ENCODE measurements around the gene SSUH2.
"Not testable (repeated sequence)": the region's sequence is repeated elsewhere in the genome, so short reads cannot be mapped to it uniquely, and the experiment has no call there.

SSUH2 gene

DNA sequence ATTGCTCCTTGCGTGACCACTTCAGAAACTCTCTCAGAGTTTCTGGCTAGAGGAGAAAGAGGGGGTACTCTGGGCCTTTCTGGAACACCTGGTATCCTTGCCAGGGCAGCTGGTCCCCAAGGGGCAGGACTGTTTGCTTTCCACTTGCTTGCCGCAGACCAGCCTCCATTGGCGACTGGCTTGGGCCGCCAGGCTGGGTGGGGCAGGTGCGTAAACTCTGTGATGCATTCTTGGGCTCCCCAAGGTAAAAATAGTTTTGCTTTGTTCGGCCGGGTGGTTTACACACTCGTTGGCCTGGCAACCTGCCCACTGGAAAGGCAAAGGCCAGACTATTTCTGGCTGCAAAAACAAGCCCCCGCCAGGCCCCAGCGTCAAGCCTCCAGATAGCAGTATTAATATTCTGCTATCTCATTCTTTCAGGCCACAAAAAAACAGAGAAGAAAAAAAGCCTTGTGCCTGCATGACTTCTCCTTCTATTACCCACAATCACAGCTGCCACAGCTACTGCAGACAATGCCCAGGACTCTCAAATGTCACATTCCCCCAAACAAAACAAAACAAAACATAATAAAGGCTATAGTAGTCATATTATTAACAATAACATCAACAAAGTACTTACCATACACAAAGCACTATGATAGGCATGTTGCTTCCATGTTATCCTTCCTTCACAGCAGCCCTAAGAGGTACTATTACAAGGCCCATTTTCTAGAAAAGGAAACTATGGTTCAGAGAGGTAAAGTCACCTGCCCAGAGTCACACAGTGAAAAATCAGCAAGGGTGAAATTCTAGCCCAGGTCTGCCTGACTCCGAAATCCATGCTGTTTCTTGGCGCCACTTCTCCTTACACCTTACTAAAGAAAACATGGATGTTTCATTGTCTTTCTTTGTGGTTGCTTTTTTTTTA, 14.0 kb upstream of the SSUH2 start:
- no peak for DNase-seq

DNA sequence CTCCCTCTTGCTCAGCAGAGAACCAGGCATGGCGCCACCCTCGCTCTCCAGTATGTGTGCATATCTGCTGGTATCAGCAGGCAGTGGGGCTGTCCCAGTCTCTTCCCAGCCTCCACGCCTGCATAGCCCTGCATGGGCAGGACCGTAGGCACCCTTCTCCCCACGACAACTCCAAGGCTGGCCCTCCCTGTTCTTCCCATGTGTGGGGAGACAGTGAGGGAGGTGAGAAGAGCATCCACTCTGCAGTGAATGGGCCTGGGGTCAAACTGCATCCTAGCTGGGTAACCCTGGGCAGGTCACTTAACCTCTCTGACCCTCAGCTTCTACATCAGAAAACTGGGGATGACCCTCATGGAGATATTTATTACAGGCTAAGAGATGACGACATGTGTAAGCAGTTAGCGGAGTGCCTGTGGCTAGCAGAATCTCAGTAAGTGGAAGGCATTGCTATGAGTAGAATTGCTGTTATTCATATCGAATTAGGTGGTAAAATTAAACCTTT, 13.3 kb upstream of the SSUH2 start:
- DNase-seq = no peak

DNA sequence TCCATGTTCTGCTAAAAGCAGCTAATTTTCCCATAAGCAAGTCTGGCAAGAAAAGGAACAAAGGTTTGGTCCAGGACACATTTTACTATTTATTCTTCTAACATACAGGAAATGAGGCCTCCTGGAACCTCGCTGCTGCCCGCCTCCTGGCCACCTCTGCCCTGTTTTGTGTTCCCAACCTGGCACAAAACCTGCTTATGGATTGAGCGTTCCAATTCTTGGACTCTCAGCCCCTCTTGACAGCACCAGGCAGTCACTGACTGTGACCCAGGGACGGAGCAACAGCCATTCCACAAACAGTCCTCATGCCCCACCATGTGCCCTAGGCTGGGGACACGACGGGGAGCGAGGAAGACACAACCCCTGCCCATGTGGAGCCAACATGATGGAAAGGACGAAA, 11.6 kb upstream of the SSUH2 start:
- DNase-seq = no peak

DNA sequence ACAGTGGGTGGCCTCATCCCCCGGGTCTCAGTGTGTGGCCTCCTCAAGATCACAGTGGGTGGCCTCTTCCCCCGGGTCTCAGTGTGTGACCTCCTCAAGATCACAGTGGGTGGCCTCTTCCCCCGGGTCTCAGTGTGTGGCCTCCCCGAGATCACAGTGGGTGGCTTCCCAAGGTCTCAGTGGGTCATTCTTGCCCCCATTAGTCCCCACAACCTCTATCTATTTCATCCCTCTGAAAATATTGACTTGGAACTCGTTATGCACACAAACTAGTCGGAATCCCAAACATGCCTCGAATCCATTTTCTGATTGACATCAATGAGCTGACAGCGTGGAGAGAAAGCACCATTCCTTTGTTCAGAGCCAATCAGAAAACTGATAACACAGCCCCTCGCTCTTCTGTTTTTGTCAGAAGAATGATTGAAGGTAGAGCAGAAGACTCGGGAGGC, 10.8 kb upstream of the SSUH2 start:
- no peak for DNase-seq

DNA sequence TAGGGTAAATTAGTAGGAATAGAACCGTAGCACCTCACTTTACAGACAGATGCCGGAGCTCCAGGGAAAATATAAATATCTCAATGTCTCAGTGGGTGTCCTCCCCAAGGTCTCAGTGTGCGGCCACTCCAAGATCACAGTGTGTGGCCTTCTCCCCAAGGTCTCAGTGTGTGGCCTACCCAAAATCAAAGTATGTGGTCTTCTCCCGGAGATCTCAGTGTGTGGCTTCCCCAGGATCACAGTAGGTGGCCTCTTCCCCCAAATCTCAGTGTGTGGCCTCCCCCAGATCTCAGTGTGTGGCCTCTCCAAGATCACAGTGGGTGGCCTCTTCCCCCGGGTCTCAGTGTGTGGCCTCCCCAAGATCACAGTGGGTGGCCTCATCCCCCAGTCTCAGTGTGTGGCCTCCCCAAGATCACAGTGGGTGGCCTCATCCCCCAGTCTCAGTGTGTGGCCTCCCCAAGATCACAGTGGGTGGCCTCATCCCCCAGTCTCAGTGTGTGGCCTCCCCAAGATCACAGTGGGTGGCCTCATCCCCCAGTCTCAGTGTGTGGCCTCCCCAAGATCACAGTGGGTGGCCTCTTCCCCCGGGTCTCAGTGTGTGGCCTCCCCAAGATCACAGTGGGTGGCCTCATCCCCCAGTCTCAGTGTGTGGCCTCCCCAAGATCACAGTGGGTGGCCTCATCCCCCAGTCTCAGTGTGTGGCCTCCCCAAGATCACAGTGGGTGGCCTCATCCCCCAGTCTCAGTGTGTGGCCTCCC, 10.2 kb upstream of the SSUH2 start:
- not testable (repeated sequence) for DNase-seq

DNA sequence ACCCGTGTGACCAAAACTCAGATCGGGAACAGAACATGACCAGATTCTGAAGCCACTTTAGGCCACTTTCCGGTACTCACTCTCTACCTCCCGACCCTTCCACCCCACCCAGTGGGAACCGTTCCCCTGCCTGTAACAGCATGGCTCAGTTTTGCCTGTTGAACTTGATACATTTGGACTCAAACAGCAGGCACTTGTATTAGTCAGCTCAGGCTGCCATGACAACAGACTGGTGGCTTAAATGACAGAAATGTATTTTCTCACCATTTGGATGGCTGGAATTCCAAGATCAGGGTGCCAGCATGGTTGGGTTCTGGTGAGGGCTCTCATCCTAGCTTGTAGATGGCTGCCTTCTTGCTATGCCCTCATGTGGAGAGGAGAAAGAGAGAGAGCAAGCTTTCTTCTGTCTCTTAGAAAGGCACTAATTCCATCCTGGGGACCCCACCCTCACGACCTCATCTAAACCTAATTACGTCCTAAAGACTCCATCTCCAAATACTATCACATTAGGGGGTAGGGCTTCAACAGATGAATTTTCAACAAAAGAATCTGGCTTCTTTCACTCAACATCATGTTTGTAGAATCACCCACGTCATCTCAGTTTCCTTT, 9.3 kb upstream of the SSUH2 start:
- DNase-seq = no peak

DNA sequence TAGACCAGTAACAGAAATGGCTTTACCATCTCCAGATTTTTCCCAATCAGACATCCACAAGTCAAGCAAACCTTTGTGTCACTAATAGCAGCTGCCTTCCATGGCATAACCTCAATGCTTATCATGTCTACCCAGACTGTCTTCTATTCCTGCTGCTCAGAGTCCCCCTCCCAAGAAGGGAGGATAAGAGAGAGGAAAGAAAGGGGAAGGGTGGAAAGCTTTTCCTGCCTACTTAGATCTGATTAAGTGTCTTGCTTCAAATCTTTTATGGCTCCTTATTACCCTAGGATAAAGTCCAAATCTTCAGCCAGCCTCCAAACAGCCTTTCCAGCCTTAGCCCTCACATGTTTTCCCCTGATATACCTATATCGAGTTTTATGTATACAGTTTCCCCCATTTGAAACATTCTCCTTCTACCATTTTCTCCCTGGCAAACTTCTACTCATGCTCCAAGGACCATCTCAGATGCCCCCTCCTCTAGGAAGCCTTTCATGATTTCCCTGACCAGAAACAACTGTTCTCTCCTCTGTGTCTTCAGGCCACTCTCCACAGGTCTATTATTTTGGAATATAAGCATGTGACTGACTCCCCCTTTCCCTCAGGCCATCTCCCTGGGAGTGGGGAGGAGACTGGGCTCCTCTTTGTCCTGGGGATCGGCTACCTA, 7.9 kb upstream of the SSUH2 start:
- no peak for DNase-seq

DNA sequence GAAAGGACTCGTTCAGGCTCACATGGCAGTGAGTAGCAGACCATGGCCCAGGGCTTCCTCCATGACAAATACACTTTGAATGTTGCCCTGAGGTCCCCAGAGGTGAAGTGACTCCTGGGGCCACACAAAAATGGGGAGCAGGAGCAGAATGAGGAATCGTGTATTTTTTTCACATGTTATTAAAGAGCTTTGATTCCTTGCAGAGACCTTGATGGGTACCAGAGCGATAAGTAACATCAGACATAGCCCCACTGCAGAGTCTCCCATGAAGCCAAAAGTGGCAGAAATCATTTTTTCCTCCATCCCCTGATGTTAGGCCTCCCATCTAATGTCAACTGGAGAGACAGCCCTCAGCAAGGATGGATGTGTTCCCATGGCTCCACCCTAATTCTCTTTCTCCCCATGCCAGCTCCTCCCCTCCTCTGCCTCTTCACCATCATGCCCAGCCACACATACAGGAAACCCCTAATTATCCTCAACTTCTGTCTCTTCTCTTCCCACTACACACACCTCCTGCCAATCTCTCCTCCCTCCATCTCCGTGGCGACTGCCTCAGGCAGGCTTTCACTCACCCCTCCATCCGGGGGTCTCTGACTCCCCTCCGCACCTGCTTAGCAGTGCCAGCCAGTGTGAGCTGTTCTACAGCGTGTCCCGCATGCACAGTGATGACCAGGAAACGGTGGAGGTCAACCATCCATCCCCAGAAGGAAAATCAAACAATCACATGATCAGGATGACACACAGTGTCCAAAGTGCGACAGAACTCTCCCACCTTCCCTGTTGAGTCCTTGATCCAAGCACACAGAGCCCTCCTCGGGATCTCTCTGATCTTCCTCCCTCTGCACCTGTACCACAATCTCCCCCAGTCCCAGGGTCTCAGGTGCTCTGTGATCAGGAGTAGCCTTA, 7.1 kb upstream of the SSUH2 start:
- DNase-seq = no peak

DNA sequence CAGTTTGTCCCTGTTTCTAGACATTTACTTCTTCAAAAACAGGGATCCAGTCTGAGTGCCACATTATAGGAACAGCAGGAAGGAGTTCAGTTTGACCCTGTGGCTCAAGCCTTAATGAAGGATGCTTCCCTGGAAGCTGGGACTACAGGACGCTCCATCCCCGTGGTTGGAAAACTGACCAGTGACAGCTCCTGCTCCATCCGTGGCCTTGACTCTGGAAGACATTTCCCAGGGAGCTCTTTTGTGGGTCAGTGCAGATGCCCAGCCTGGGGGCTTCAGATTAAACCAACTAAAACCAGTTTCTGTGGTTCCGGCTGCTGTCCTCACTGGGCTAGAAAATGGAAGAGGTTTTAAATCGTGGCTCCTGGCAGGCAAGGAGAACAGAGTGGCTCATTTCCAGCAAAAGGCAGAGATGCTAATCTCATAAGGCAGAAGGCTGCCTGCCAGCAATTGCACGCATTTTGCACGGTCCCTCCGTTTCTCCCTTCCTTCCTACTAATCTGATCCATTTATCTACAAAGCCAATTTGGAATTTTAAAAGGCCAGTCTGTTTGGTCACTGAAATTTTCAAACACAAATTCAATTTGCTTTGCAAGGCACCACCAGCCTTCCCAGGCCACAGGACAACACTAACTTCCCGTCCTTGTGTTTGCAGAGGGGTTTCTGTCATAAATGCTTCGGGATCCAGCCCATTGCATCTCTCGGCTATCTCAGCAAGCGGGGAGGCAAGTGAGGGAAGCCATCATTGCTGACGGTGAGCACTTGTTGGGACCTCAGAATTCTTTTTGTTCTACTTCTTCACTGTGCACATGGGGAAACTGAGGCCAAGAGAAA, 6.2 kb upstream of the SSUH2 start:
- no peak for DNase-seq

DNA sequence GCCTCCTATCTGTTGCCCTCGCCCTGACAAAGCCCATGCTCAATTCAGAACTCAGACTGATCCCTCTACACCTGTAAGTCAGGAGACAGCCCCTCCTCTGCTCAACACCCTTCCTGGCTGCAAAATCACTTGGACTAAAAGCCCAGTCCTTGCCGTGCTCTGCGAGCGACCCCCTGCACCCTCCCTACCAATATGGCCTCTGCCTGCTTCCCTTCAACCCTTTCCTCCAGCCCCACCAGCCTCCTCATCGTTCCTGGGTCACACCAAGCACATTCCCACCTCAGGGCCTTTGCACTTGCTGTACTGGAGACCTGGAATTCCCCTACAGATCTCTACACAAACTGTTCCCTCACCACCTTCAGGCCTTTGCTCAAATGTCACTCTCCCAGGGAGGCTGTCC, 5.2 kb upstream of the SSUH2 start:
- DNase-seq = no peak

DNA sequence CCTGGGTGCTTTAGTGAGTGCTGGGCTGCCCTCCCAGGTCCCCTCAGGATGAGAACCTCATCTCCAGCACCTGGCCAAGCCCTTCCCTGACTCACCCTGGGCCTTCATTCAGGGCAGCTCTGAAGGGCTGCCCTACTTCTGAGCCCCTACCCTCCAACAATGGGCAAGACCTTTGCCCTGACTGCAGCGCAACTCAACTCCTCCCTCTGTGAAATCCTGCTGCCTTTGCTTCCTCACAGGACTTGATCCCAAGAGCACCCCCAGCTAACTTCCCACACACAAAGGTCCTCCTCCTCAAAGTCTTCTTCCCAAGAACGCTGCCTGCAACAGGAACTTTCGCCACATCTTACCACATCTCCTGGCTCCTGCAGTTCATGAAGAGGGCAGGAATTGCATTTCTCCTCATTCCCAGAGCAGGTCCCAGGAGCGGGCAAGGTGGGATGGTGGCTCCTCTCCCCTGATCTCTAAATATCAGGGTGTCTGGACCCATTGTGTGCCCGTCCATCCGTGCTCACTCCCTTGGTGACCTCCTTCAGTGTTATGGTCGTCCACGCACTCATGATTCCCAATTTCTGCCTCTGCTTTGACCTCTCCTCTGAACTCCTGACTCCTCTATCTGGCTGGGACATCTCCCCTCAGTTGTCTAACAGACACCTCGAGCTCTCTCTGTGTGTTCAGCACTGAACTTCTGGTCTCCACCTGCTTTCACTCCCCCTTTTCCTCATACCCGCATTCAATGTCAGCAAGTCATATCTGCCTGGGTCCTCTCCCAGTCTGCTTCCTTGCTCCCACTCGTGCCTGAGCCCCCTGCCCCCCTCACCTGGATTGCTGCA, 4.5 kb upstream of the SSUH2 start:
- no peak for DNase-seq

DNA sequence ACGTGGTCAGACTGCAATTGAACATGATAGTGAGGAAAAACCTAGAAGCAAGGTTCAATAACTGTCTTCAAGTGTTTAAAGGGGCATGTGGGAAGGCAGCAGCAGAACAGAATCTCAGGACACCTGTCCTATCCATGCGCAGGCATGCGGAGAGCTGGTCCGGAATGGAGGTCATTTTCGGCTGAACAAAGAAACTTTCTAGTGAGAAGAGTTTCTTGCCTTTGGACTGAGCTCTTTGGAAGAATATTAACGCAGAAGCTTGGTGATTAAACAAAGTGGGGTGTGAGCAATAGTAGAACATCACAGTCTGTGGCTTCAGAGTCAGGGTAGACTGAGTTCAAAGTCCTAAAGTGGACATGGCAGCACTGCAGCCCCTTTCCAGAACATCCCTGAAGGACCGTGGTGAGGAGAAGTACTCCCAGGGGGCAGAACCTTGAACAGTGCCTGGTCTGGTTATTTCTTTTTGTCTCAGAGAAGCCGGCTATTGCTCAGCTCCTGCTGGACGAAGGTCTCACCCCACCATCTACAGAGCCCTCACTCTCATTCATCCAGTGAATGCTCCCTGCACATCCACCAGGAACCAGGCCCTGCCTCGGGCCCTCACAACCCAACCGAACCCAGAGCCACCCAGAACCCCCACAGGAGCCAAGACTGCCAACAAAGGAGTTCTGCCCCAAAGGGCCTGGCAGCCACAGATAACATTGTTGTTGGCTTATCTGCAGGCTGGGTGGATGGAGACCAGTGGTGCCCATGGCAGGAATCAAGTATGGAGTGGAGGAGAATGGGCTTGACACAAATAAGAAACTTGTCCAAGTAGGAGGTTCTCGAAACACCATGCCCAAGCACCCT, 2.8 kb upstream of the SSUH2 start:
- DNase-seq = no peak

DNA sequence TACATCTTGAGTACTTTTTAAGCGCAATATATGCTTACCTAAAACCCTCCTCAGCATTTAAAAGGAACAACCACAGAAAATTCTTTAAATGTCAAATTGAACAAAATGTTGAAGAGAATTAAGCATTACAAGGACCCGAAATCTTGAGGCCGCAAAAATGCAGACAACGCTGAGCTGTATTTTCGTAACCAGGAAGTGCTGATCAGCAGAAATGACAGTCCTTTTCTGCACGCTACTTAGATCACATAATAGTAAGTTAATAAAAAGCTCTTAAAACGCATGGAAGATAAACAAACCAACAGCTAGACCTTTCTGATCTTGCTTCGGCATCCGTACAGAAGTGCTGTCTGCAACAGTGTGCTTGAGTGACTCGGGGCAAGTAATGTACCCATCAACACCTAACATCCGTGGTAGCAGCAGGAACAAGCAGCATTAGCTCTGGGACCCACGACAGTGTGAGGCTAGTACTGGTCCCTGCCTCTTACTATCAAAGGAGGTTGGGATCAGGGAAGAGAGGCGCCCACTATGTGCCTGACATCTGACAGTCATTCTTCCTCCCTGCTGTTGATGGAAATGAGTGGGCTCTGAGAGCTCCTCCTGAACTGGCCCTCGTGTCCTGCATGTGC, 1.8 kb upstream of the SSUH2 start:
- DNase-seq = no peak

DNA sequence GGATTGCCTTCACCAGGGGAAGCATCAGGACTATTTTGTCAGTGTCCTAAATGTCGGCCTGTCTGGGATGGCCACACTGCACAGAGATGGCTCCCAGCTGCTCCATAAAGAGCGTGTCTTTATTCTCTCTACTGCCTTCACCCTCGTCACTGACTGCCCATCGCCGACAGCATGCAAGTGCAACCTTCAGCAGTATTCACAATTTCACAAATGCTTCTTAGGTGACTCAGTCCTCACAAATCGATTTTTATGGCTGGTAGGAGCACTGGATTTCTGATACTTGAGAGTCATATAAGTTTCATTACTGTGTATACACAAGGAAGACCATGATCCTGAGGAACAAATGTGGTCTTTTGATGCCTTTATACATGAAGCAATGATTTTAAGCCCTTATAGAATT, 1.1 kb upstream of the SSUH2 start:
- DNase-seq = no peak

DNA sequence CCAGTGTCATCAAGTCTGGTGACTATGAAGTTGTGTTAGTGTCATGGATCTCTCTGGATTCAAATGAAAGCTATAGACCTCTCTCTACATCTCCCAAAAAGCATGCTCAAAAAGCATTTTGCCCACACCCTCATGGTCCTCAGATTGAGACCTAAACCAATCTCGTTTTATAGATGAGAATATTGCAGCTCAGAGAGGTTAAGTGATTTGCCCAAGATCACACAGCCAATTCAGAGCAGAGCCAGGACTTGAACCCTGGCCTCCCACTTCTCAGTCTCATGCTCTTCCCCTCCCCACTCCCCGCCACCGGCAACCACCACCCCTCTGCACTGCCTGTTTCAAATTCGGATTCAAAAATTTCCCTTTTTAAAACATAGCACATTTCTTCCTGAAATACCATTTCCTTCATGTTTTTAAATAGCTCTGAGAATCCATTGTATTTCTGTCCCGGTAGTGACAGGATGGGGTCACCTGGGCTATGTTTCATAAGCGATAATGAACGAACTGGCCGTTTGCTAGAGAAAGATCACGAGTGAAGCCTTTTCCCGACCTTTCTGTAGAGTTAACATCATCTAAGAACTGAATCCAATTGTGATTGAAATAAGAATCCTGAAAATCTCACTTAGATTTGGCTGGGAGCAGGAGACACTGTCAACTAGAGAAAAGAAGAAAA, 769 bp downstream of the SSUH2 start:
- DNase-seq = no peak

DNA sequence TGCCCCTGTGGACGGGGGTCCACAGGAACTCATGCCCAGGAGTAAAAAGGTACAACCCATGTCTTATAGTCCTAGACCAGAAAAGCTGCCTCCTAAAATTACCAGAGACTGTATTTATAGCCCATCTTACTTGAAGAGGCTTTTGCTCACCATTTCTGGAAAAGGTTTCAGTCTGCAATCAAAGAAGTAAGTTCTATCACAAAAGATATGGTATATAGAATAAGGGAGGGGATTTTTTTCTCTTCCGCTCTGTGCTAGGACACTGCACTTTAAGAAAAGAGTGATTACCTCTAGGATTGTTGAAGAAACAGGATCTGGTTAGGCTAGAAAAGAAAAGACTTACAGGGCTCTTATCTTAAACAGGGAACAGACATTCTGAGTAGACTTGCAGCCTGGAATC, 2.6 kb downstream of the SSUH2 start:
- no peak for DNase-seq

DNA sequence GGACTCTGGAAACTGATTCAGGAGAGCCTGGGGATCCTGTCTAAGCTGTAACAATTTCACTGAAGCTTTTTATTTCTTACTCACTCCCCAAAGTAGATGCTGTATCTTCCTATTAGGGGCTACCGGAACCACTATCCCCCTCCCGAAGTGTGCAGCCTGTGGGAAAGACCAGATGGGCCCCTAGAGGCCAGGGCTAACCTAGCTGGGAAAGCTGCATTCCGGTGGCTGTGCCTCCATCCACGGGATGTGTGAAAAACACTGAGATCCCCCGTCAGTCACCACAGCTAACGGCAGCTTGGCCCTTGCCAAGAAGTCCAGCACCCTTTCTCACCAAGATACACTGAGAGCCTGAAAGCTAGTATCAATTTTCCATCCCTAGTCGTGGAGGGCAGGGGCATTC, 3.1 kb downstream of the SSUH2 start:
- no peak for DNase-seq

DNA sequence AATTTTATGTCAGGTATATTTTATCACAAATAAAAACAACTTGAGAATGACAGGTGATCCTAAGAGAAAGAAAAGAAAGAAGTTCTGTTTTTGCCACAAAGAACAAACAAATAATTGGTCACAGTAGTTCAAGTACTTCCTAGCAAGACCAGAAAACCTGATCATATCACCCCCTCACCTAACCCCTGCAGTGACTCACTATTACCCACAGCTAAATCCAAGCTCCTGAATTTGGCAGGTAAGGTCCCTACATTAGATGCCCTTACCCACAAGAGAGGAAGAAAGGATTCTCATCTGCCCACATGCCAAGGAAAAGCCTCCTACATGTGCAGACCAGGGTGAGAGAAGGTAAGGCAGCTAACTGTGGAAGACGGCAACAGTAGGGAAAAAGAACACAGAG, 4.4 kb downstream of the SSUH2 start:
- no peak for DNase-seq
